Loucy (cell line): ENCODE data around the gene SCN7A.

Experiments
- H2AFZ ChIP-seq: fragments of 200-600 bp; sonication (generic); 2 replicates; pipeline ENCODE4 v1.6.0; 2016; ENCODE audit warnings: antibody characterized with exemption, mild to moderate bottlenecking, low read length, moderate library complexity
- H3F3A ChIP-seq: fragments of 200-600 bp; 2 replicates; pipeline ENCODE4 v1.6.0; 2016; ENCODE audit warnings: antibody characterized with exemption, low read depth, mild to moderate bottlenecking
- H3K27me3 ChIP-seq: fragments of 200-600 bp; sonication (generic); 2 replicates; pipeline ENCODE4 v1.6.1; 2014; ENCODE audit warnings: low read length, mild to moderate bottlenecking; ENCODE audit not compliant: insufficient read depth, poor library complexity, severe bottlenecking
- H3K36me3 ChIP-seq: fragments of 200-600 bp; sonication (generic); 2 replicates; pipeline ENCODE4 v1.6.1; 2016; ENCODE audit warnings: low read length; ENCODE audit not compliant: insufficient read depth
- H3K4me1 ChIP-seq: fragments of 200-600 bp; sonication (generic); 2 replicates; pipeline ENCODE4 v1.5.1; 2014; ENCODE audit warnings: low read length, mild to moderate bottlenecking; ENCODE audit not compliant: insufficient read depth, poor library complexity, severe bottlenecking
- H3K4me2 ChIP-seq: fragments of 200-600 bp; sonication (generic); 2 replicates; pipeline ENCODE4 v1.6.0; 2014; ENCODE audit warnings: antibody characterized with exemption, low read length, low read depth, mild to moderate bottlenecking; ENCODE audit not compliant: poor library complexity, severe bottlenecking
- H3K4me3 ChIP-seq: fragments of 200-600 bp; sonication (generic); 2 replicates; pipeline ENCODE4 v1.5.1; 2014; ENCODE audit warnings: low read length, mild to moderate bottlenecking, mixed read lengths; ENCODE audit not compliant: poor library complexity, severe bottlenecking
- H3K79me2 ChIP-seq: fragments of 200-600 bp; sonication (generic); 2 replicates; pipeline ENCODE4 v1.6.1; 2014; ENCODE audit warnings: low read length; ENCODE audit not compliant: insufficient read depth
- H3K9ac ChIP-seq: fragments of 200-600 bp; sonication (generic); 2 replicates; pipeline ENCODE4 v1.6.0; 2014; ENCODE audit warnings: mild to moderate bottlenecking, low read depth, low read length, moderate library complexity; ENCODE audit not compliant: poor library complexity, severe bottlenecking
- H3K9me2 ChIP-seq: fragments of 200-600 bp; sonication (generic); replicated peaks from 2 replicates; pipeline ENCODE4 v1.6.1; 2016; ENCODE audit warnings: low read depth, low read length, mixed read lengths
- H3K9me3 ChIP-seq: fragments of 200-600 bp; sonication (generic); 2 replicates; pipeline ENCODE4 v1.6.1; 2014; ENCODE audit warnings: mild to moderate bottlenecking, antibody characterized with exemption, low read length, low read depth; ENCODE audit not compliant: insufficient read depth
- H4K20me1 ChIP-seq: fragments of 200-600 bp; sonication (generic); 2 replicates; pipeline ENCODE4 v1.6.0; 2014; ENCODE audit warnings: antibody characterized with exemption, low read length, mild to moderate bottlenecking; ENCODE audit not compliant: insufficient read depth, poor library complexity, severe bottlenecking
- EZH2phosphoT487 ChIP-seq: fragments of 200-600 bp; IDR thresholded peaks from 2 replicates; pipeline ENCODE4 v1.6.1; 2018; ENCODE audit warnings: antibody characterized with exemption, mild to moderate bottlenecking, moderate library complexity, borderline replicate concordance
- TF ChIP-seq, protein P1 (sequence below): fragments of 200-600 bp; sonication (generic); conservative IDR thresholded peaks from 2 replicates; pipeline ENCODE4 v1.5.1; 2014; ENCODE audit warnings: mild to moderate bottlenecking, antibody characterized with exemption, low read length

SCN7A gene

DNA sequence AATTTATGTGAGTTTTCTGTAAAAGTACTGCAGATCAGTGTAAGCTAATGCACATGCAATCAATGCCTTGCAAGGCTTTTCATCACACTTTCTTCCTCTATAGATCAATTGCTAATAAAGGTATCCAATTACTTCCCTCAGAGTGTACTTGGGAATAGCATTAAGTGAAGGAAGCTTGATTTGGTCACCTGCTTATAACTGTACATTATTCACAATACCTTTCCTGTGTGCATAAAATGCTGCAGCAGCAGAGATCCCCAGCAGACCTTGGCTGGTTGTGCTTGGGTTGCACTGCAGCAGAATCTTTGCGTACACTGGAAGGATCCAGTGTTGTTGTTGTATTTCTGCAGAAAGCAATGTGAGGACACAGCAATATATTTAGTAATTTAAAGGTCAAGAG lies 99.8 kb downstream of the SCN7A start:
- TF ChIP-seq EZH2phosphoT487 = no peak
- TF ChIP-seq, protein P1, sequence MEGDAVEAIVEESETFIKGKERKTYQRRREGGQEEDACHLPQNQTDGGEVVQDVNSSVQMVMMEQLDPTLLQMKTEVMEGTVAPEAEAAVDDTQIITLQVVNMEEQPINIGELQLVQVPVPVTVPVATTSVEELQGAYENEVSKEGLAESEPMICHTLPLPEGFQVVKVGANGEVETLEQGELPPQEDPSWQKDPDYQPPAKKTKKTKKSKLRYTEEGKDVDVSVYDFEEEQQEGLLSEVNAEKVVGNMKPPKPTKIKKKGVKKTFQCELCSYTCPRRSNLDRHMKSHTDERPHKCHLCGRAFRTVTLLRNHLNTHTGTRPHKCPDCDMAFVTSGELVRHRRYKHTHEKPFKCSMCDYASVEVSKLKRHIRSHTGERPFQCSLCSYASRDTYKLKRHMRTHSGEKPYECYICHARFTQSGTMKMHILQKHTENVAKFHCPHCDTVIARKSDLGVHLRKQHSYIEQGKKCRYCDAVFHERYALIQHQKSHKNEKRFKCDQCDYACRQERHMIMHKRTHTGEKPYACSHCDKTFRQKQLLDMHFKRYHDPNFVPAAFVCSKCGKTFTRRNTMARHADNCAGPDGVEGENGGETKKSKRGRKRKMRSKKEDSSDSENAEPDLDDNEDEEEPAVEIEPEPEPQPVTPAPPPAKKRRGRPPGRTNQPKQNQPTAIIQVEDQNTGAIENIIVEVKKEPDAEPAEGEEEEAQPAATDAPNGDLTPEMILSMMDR = no peak

DNA sequence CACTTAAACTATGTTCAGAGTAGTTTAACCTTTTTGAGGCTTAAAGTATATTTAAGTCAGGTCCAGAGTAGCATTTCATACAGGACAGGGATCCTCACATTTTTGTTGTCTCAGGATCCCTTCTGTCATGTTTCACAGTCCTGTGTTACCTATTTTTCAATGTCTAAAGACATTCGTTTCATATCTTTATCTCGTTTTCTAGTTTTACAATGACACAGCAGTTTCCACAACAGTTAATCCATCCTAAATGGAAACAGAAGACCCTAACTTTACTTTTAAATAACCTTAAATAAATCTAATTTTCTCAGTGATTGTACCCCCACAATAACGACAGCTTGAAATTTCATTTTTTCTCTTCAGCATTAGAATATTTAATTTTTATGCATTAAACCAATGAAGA lies 101.0 kb downstream of the SCN7A start:
- H4K20me1 ChIP-seq = no peaks in the 10 kb centered on the region
- no peak overlapping the region for H2AFZ ChIP-seq
- no peaks in the 10 kb centered on the region for H3K9me2 ChIP-seq
- H3K9ac ChIP-seq = no peak overlapping the region
- H3K4me3 ChIP-seq = no peak overlapping the region
- no peaks in the 10 kb centered on the region for H3F3A ChIP-seq
- H3K27me3 ChIP-seq = no peaks in the 10 kb centered on the region
- no peaks in the 10 kb centered on the region for H3K4me1 ChIP-seq
- H3K4me2 ChIP-seq = no peak overlapping the region
- H3K79me2 ChIP-seq = no peaks in the 10 kb centered on the region
- no peaks in the 10 kb centered on the region for H3K36me3 ChIP-seq
- TF ChIP-seq, protein P1 = no peak
- no peak for TF ChIP-seq EZH2phosphoT487
- H3K9me3 ChIP-seq = no peaks in the 10 kb centered on the region

More for the DNA sequence above, 99.8 kb downstream of the SCN7A start:
- Histone ChIP-seq H3K9me2 (no peaks in the 10 kb centered on the region), H3K4me3 (no peak overlapping the region), H3K4me1 (no peaks in the 10 kb centered on the region), H3K79me2 (no peaks in the 10 kb centered on the region), H3K9ac (no peak overlapping the region), H3F3A (no peaks in the 10 kb centered on the region), H3K4me2 (no peak overlapping the region), H2AFZ (no peak overlapping the region), H3K36me3 (no peaks in the 10 kb centered on the region), H3K27me3 (no peaks in the 10 kb centered on the region), H4K20me1 (no peaks in the 10 kb centered on the region), H3K9me3 (no peaks in the 10 kb centered on the region)

DNA sequence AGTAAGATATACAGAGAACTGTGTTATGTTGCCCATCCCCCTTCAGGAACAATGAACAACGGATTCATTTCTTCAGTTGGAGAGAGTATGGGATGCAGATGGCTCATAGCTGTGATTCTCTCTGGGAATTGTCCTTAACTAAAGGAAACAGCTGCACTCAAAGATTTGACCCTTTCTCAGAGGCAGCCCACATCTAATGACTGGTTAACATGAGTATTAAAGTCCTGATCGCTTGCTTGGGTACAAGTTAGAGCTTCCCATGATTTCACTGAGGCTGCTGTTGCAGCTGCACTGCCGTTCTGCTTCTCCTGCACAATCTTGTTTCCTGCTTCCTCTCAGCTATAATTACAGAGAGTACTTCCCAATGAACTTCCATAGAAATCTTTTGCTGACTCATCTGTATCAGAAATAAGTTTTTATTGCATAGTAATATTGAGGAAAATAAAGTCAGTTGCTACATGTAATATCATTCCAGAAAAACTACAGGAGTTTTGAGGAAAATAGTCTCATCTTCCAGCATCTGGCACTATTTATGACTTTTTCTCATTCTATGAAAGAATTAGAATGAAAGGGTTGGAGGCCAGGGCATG lies 105.5 kb downstream of the SCN7A start:
- Histone ChIP-seq H3F3A (no peaks in the 10 kb centered on the region), H3K9ac (no peak overlapping the region), H3K79me2 (no peaks in the 10 kb centered on the region), H3K9me3 (no peaks in the 10 kb centered on the region), H3K4me1 (no peaks in the 10 kb centered on the region), H3K36me3 (no peaks in the 10 kb centered on the region), H4K20me1 (no peaks in the 10 kb centered on the region), H3K9me2 (no peaks in the 10 kb centered on the region), H3K4me3 (no peak overlapping the region), H2AFZ (no peak overlapping the region), H3K27me3 (no peaks in the 10 kb centered on the region), H3K4me2 (no peak overlapping the region)
- no peak for TF ChIP-seq EZH2phosphoT487
- TF ChIP-seq, protein P1 = no peak
